GM21381 (cell line): ENCODE data around the gene PLEKHF1.

ENCODE experiments used
- ATAC-seq: cut with Tn5 transposase; IDR thresholded peaks from one replicate; pipeline ENCODE4 v1.9.1; 2021; ENCODE audit warnings: mild to moderate bottlenecking, moderate library complexity; ENCODE audit not compliant: unreplicated experiment

Gene PLEKHF1

GRCh38 chr19:29677001-29677817 is 11.9 kb downstream of the PLEKHF1 start:
- ATAC-seq: no peak

- no peak for ATAC-seq
These were observed 13.3 kb downstream of the PLEKHF1 start for GRCh38 chr19:29678484-29679106.

- ATAC-seq: no peak
These were observed 14.4 kb downstream of the PLEKHF1 start for GRCh38 chr19:29679598-29680210.

GRCh38 chr19:29680447-29680846 is 15.2 kb downstream of the PLEKHF1 start:
- peak; percentile 70 for ATAC-seq

- no peak for ATAC-seq
These were observed 15.7 kb downstream of the PLEKHF1 start for GRCh38 chr19:29680937-29681336.

GRCh38 chr19:29681422-29682235 is 16.4 kb downstream of the PLEKHF1 start:
- ATAC-seq: no peak

GRCh38 chr19:29682236-29682895 is 17.1 kb downstream of the PLEKHF1 start:
- ATAC-seq: no peak

GRCh38 chr19:29683009-29683408 is 17.7 kb downstream of the PLEKHF1 start:
- ATAC-seq: no peak

- ATAC-seq: no peak
These were observed 20.1 kb downstream of the PLEKHF1 start for GRCh38 chr19:29685326-29685725.

GRCh38 chr19:29686285-29686805 is 21.1 kb downstream of the PLEKHF1 start:
- no peak for ATAC-seq

GRCh38 chr19:29687244-29687896 is 22.1 kb downstream of the PLEKHF1 start:
- no peak for ATAC-seq

- no peak for ATAC-seq
These were observed 22.9 kb downstream of the PLEKHF1 start for GRCh38 chr19:29687897-29688728.

GRCh38 chr19:29690842-29691241 is 25.6 kb downstream of the PLEKHF1 start:
- no peak for ATAC-seq

GRCh38 chr19:29694161-29694560 is 28.9 kb downstream of the PLEKHF1 start:
- ATAC-seq: no peak

- ATAC-seq: peak; percentile 89
These were observed 29.7 kb downstream of the PLEKHF1 start for GRCh38 chr19:29694669-29695627.

GRCh38 chr19:29695765-29696564 is 30.7 kb downstream of the PLEKHF1 start:
- no peak for ATAC-seq

- ATAC-seq: no peak
These were observed 31.2 kb downstream of the PLEKHF1 start for GRCh38 chr19:29696565-29696846.
